Neural cell (in vitro differentiated cells): ENCODE results near the gene ITPRID2. TPM values are rescaled to one million over a fixed set of nuclear protein-coding genes. Genes with fewer than 3 reads are reported as not detected.

Source experiments
- H2AFZ ChIP-seq: fragments of 200-600, 300-800 bp; sonication (generic), shearing (Covaris generic); 2 replicates; pipeline ENCODE4 v1.6.0; 2014; ENCODE audit warnings: low read depth, mild to moderate bottlenecking, antibody characterized with exemption, low read length, moderate library complexity
- H3F3A ChIP-seq: fragments of 200-600 bp; shearing (Covaris generic); 2 replicates; pipeline ENCODE4 v1.6.1; 2016; ENCODE audit warnings: mild to moderate bottlenecking, moderate library complexity, mixed read lengths, antibody characterized with exemption, low read length; ENCODE audit not compliant: insufficient read depth, poor library complexity, severe bottlenecking
- H3K27ac ChIP-seq: fragments of 200-600, 300-800 bp; sonication (generic), shearing (Covaris generic); 2 replicates; pipeline ENCODE4 v1.5.1; 2014; ENCODE audit warnings: mild to moderate bottlenecking, low read length, moderate library complexity
- H3K27me3 ChIP-seq: fragments of 300-800, 200-600 bp; sonication (generic), shearing (Covaris generic); 2 replicates; pipeline ENCODE4 v1.6.0; 2014; ENCODE audit warnings: mild to moderate bottlenecking, low read depth, low read length, moderate library complexity; ENCODE audit not compliant: insufficient read depth
- H3K36me3 ChIP-seq: fragments of 300-800, 200-600 bp; sonication (generic), shearing (Covaris generic); 2 replicates; pipeline ENCODE4 v1.5.1; 2014; ENCODE audit warnings: mild to moderate bottlenecking, antibody characterized with exemption, low read length, moderate library complexity; ENCODE audit not compliant: insufficient read depth
- H3K4me2 ChIP-seq: fragments of 300-800, 200-600 bp; sonication (generic), shearing (Covaris generic); 2 replicates; pipeline ENCODE4 v1.6.0; 2014; ENCODE audit warnings: mild to moderate bottlenecking, low read length
- H3K4me3 ChIP-seq: fragments of 300-800, 200-600 bp; sonication (generic), shearing (Covaris generic); 2 replicates; pipeline ENCODE4 v1.5.1; 2014; ENCODE audit warnings: mild to moderate bottlenecking, low read length, moderate library complexity
- H3K79me2 ChIP-seq: fragments of 200-600 bp; shearing (Covaris generic); replicated peaks from 2 replicates; pipeline ENCODE4 v1.6.0; 2014; ENCODE audit warnings: mild to moderate bottlenecking, low read length, moderate library complexity; ENCODE audit not compliant: insufficient read depth
- H3K9ac ChIP-seq: fragments of 300-800, 200-600 bp; sonication (generic), shearing (Covaris generic); 2 replicates; pipeline ENCODE4 v1.6.1; 2016; ENCODE audit warnings: mild to moderate bottlenecking, low read length, mixed read lengths
- H3K9me2 ChIP-seq: fragments of 200-600 bp; shearing (Covaris generic); 2 replicates; pipeline ENCODE4 v1.6.1; 2016; ENCODE audit warnings: mild to moderate bottlenecking, low read length, mixed read lengths; ENCODE audit not compliant: insufficient read depth
- H3K9me3 ChIP-seq: fragments of 200-600, 300-800 bp; sonication (generic), shearing (Covaris generic); 2 replicates; pipeline ENCODE4 v1.6.1; 2016; ENCODE audit warnings: mild to moderate bottlenecking, mixed run types, low read length, moderate library complexity, mixed read lengths
- H4K20me1 ChIP-seq: fragments of 200-600 bp; shearing (Covaris generic); 2 replicates; pipeline ENCODE4 v1.6.1; 2016; ENCODE audit warnings: mild to moderate bottlenecking, mixed run types; ENCODE audit not compliant: insufficient read depth
- EP300 ChIP-seq: fragments of 450-650 bp; conservative IDR thresholded peaks from 2 replicates; pipeline ENCODE4 v1.6.1; 2014; ENCODE audit warnings: antibody characterized with exemption, mild to moderate bottlenecking, moderate library complexity; ENCODE audit not compliant: poor library complexity, severe bottlenecking
- EZH2 ChIP-seq: fragments of 200-600, 300-800 bp; shearing (Covaris generic), sonication (generic); IDR thresholded peaks from 2 replicates; pipeline ENCODE4 v1.6.1; 2014; ENCODE audit warnings: antibody characterized with exemption, low read length, borderline replicate concordance, mild to moderate bottlenecking; ENCODE audit not compliant: insufficient read depth, poor library complexity, severe bottlenecking
- MXI1 ChIP-seq: fragments of 450-650 bp; conservative IDR thresholded peaks from 2 replicates; pipeline ENCODE4 v1.6.1; 2014; ENCODE audit warnings: antibody characterized with exemption, mild to moderate bottlenecking; ENCODE audit not compliant: poor library complexity, severe bottlenecking
- POLR2AphosphoS5 ChIP-seq: IDR thresholded peaks from 2 replicates; pipeline ENCODE4 v1.6.1; 2012
- RAD21 ChIP-seq: fragments of 450-650 bp; conservative IDR thresholded peaks from 2 replicates; pipeline ENCODE4 v1.6.1; 2014; ENCODE audit warnings: antibody characterized with exemption, mild to moderate bottlenecking, moderate library complexity
- SMC3 ChIP-seq: fragments of 450-650 bp; conservative IDR thresholded peaks from 2 replicates; pipeline ENCODE4 v1.6.1; 2014; ENCODE audit warnings: antibody characterized with exemption, mild to moderate bottlenecking, moderate library complexity; ENCODE audit not compliant: poor library complexity
- TAF1 ChIP-seq: IDR thresholded peaks from 2 replicates; pipeline ENCODE4 v1.6.1; 2012; ENCODE audit warnings: low read depth
- polyA plus RNA-seq: library from polyadenylated mRNA; depleted of rRNA; stranded (reverse); fragments of >200 nt; gene quantifications from 2 replicates; pipeline ENCODE4 v1.2.3, GENCODE V29; 2014
- TF ChIP-seq, protein P1 (sequence below): fragments of 450-650 bp; IDR thresholded peaks from 2 replicates; pipeline ENCODE4 v1.5.1; 2014; ENCODE audit warnings: antibody characterized with exemption, mild to moderate bottlenecking, moderate library complexity; ENCODE audit not compliant: poor library complexity, severe bottlenecking
- TF ChIP-seq, protein P2 (sequence below): IDR thresholded peaks from 2 replicates; pipeline ENCODE4 v1.6.1; 2012; ENCODE audit warnings: borderline replicate concordance

The ITPRID2 gene
- polyA plus RNA-seq, 1 donor from 2014 or later, result 42.0 TPM

DNA sequence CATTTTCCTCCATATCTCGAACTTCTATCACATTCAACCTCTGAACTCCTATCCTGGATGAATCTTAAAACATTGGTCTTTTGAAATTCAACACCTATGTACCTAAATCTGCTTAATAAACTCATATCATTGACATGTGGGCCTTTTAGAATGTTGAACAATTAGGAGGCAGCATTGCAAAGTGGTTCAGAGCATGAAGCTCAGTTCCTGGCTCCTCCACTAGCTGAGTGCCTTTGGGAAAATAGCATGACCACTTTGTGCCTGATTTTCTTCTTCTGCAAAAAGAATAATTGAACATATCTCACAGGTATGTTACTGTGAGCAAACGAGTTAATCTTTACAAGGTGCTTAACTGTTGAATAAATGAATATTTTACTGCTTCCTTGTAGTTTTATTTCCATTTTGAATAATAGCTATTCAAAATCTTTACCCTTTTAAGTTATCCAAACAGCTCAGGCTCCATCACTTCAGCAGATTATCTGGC, 14.3 kb upstream of the ITPRID2 start:
- no peak for TF ChIP-seq EZH2
- no peak for TF ChIP-seq EP300
- no peak for TF ChIP-seq TAF1
- TF ChIP-seq, protein P1, sequence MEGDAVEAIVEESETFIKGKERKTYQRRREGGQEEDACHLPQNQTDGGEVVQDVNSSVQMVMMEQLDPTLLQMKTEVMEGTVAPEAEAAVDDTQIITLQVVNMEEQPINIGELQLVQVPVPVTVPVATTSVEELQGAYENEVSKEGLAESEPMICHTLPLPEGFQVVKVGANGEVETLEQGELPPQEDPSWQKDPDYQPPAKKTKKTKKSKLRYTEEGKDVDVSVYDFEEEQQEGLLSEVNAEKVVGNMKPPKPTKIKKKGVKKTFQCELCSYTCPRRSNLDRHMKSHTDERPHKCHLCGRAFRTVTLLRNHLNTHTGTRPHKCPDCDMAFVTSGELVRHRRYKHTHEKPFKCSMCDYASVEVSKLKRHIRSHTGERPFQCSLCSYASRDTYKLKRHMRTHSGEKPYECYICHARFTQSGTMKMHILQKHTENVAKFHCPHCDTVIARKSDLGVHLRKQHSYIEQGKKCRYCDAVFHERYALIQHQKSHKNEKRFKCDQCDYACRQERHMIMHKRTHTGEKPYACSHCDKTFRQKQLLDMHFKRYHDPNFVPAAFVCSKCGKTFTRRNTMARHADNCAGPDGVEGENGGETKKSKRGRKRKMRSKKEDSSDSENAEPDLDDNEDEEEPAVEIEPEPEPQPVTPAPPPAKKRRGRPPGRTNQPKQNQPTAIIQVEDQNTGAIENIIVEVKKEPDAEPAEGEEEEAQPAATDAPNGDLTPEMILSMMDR, result no peak
- TF ChIP-seq POLR2AphosphoS5, result no peak
- TF ChIP-seq, protein P2, sequence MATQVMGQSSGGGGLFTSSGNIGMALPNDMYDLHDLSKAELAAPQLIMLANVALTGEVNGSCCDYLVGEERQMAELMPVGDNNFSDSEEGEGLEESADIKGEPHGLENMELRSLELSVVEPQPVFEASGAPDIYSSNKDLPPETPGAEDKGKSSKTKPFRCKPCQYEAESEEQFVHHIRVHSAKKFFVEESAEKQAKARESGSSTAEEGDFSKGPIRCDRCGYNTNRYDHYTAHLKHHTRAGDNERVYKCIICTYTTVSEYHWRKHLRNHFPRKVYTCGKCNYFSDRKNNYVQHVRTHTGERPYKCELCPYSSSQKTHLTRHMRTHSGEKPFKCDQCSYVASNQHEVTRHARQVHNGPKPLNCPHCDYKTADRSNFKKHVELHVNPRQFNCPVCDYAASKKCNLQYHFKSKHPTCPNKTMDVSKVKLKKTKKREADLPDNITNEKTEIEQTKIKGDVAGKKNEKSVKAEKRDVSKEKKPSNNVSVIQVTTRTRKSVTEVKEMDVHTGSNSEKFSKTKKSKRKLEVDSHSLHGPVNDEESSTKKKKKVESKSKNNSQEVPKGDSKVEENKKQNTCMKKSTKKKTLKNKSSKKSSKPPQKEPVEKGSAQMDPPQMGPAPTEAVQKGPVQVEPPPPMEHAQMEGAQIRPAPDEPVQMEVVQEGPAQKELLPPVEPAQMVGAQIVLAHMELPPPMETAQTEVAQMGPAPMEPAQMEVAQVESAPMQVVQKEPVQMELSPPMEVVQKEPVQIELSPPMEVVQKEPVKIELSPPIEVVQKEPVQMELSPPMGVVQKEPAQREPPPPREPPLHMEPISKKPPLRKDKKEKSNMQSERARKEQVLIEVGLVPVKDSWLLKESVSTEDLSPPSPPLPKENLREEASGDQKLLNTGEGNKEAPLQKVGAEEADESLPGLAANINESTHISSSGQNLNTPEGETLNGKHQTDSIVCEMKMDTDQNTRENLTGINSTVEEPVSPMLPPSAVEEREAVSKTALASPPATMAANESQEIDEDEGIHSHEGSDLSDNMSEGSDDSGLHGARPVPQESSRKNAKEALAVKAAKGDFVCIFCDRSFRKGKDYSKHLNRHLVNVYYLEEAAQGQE, result no peak
- TF ChIP-seq RAD21, result no peak
- TF ChIP-seq MXI1, result no peak
- no peak for TF ChIP-seq SMC3
- peaks cover 2% of the 10 kb centered on the region for H3K27me3 ChIP-seq
- no peaks in the 10 kb centered on the region for H3K9me3 ChIP-seq
- no peaks in the 10 kb centered on the region for H3K79me2 ChIP-seq
- no peaks in the 10 kb centered on the region for H3F3A ChIP-seq
- H3K4me2 ChIP-seq, result no peak overlapping the region
- H3K36me3 ChIP-seq, result no peaks in the 10 kb centered on the region
- no peak overlapping the region for H3K4me3 ChIP-seq
- H4K20me1 ChIP-seq, result no peaks in the 10 kb centered on the region
- no peak overlapping the region for H3K27ac ChIP-seq
- H2AFZ ChIP-seq, result no peak overlapping the region
- no peaks in the 10 kb centered on the region for H3K9me2 ChIP-seq
- H3K9ac ChIP-seq, result no peak overlapping the region

DNA sequence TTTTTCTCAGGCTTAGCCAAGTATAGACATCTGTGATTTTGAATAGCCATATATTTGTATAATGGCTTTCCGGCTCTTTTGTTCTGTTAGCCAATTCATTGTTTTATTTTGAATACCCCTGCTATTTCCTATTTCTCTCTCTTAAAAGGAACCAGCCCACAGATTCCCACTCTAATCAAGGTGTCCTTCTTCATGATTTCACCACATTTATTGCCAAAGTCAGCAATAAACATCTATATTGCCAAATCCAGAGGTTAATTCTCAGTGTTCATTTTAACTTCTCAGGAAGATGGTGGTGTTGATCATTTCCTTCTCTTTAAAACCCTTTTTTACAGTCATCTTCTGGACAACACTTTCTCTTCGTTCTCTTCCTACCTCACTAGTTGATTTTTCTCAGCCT, 13.1 kb upstream of the ITPRID2 start:
- Histone ChIP-seq H3K4me2 (no peak overlapping the region), H3K9me3 (no peaks in the 10 kb centered on the region), H3K79me2 (no peaks in the 10 kb centered on the region), H3K36me3 (no peaks in the 10 kb centered on the region), H3K4me3 (no peak overlapping the region), H3F3A (no peaks in the 10 kb centered on the region), H3K9ac (no peak overlapping the region), H2AFZ (no peak overlapping the region), H3K9me2 (no peaks in the 10 kb centered on the region), H3K27ac (no peak overlapping the region), H3K27me3 (peaks cover 2% of the 10 kb centered on the region), H4K20me1 (no peaks in the 10 kb centered on the region)
- no peak for TF ChIP-seq POLR2AphosphoS5
- no peak for TF ChIP-seq TAF1
- no peak for TF ChIP-seq MXI1
- TF ChIP-seq, protein P2, result no peak
- no peak for TF ChIP-seq EP300
- no peak for TF ChIP-seq SMC3
- TF ChIP-seq, protein P1, result no peak
- TF ChIP-seq RAD21, result no peak
- TF ChIP-seq EZH2, result no peak
